Tibial nerve (tissue), 4 donors: Measurements from ENCODE around the gene IGSF8. TPM values are rescaled to one million over a fixed set of nuclear protein-coding genes. Genes with fewer than 3 reads are reported as not detected.

ENCODE experiments used
- DNase-seq, 2 donors: peaks; one replicate each; pipeline ENCODE4 v3.0.0-alpha.2; 2019; ENCODE audit warnings: low spot score in 2 of 2
- H3K27ac ChIP-seq, 4 donors: fragments of 200-600 bp; sonication (generic) in 3 of 4; one replicate each; pipeline ENCODE4 v1.5.1; 2017 to 2019; ENCODE audit warnings: mild to moderate bottlenecking in 1 of 4
- H3K27me3 ChIP-seq, 2 donors: fragments of 200-600 bp; sonication (generic) in 1 of 2; one replicate each; pipeline versions ENCODE4 v1.5.1 to v1.6.0; 2017 to 2019
- H3K36me3 ChIP-seq, 3 donors: fragments of 200-600 bp; sonication (generic); one replicate each; pipeline ENCODE4 v1.5.1; 2018 to 2019
- H3K4me1 ChIP-seq, 4 donors: fragments of 200-600 bp; sonication (generic) in 3 of 4; one replicate each; pipeline ENCODE4 v1.5.1; 2017 to 2019
- H3K4me3 ChIP-seq, 4 donors: fragments of 200-600 bp; sonication (generic) in 3 of 4; one replicate each; pipeline ENCODE4 v1.5.1; 2017 to 2019; ENCODE audit warnings: mild to moderate bottlenecking in 1 of 4, moderate library complexity in 1 of 4
- H3K9me3 ChIP-seq, 4 donors: fragments of 200-600 bp; sonication (generic) in 3 of 4; one replicate each; pipeline ENCODE4 v1.5.1; 2017 to 2019
- CTCF ChIP-seq, 5 experiments: fragments of 200-600 bp in 3 of 5; fragments of 450-650 bp in 2 of 5; sonication (generic) in 3 of 5; IDR thresholded peaks; one replicate each; pipeline ENCODE4 v1.5.1; 2016 to 2019; ENCODE audit warnings: antibody characterized with exemption in 5 of 5, mild to moderate bottlenecking in 3 of 5, moderate library complexity in 2 of 5
- EP300 ChIP-seq, 2 donors: sonication (generic); formaldehyde crosslinking; IDR thresholded peaks; one replicate each; pipeline ENCODE4 v1.6.1; 2017; ENCODE audit warnings: antibody characterized with exemption in 2 of 2, mild to moderate bottlenecking in 1 of 2
- POLR2A ChIP-seq, 2 donors: fragments of 450-650 bp; IDR thresholded peaks; one replicate each; pipeline ENCODE4 v1.6.1; 2017; ENCODE audit warnings: antibody characterized with exemption in 2 of 2, mild to moderate bottlenecking in 2 of 2, moderate library complexity in 2 of 2
- WGBS, 2 donors: methylation state at CpG; one replicate each; pipeline ENCODE4 v1.1.5; 2018; 5-methylcytosine and 5-hydroxymethylcytosine counted together
- total RNA-seq, 4 donors: library from RNA; depleted of rRNA; stranded (reverse); fragments of >200 nt; gene quantifications; one replicate each; pipeline ENCODE4 v1.1.0, GENCODE V29; 2016

Gene IGSF8
- total RNA-seq, 4 donors from 2014 or later, result 42.6 to 73.9 (median 50.7) TPM

DNA sequence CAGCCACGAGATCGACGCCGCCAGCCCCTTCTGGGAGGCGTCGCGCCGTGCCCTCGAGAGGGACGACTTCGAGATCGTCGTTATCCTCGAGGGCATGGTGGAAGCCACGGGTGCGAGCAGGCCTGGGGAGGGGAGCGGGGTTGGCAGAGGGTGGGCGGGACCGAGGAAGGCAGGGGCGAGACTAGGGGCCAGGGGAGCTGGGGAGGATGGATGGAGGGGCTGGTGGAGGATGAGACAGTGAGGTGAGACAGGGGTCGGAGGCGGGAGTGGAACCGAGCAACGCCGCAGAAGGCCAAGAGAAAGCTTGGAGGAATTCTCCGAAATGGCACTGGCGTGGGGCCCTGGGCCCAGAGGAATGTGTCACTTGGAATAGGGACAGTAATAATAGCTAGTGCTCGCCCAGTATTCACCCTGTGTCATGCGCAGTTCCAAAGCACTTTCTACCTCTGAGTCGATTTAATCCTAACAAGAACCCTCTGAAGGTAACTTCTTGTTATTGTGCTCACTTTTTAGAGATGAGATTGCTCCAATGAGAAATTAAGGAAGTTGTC is 13.6 kb downstream of the IGSF8 start:
- peaks cover 0 to 21% (median 0%) of the 10 kb centered on the region in 4 donors for H3K4me1 ChIP-seq
- no peak overlapping the region for H3K4me3 ChIP-seq
- DNase-seq, result no peak
- TF ChIP-seq CTCF (IDR thresholded peaks at IDR 0.05) (no peak), POLR2A (IDR thresholded peaks at IDR 0.05) (no peak), EP300 (IDR thresholded peaks at IDR 0.05) (no peak)
- WGBS, 2 donors, result 79 to 87% methylated on average over 30 of the region's 30 CpGs
- H3K27ac ChIP-seq, result no peak overlapping the region
- peaks cover 0 to 39% of the 10 kb centered on the region in 2 donors for H3K27me3 ChIP-seq
- H3K9me3 ChIP-seq, result no peaks in the 10 kb centered on the region
- peaks cover 0 to 28% (median 0%) of the 10 kb centered on the region in 3 donors for H3K36me3 ChIP-seq

DNA sequence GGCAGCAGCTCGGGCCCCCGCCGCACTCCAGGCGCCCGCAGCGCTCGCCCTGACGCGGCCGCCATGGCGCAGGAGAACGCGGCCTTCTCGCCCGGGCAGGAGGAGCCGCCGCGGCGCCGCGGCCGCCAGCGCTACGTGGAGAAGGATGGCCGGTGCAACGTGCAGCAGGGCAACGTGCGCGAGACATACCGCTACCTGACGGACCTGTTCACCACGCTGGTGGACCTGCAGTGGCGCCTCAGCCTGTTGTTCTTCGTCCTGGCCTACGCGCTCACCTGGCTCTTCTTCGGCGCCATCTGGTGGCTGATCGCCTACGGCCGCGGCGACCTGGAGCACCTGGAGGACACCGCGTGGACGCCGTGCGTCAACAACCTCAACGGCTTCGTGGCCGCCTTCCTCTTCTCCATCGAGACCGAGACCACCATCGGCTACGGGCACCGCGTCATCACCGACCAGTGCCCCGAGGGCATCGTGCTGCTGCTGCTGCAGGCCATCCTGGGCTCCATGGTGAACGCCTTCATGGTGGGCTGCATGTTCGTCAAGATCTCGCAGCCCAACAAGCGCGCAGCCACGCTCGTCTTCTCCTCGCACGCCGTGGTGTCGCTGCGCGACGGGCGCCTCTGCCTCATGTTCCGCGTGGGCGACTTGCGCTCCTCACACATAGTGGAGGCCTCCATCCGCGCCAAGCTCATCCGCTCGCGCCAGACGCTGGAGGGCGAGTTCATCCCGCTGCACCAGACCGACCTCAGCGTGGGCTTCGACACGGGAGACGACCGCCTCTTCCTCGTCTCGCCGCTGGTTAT is 14.2 kb downstream of the IGSF8 start:
- WGBS, 2 donors, result 45 to 47% methylated on average over 79 to 84 of the region's 96 CpGs
- Histone ChIP-seq H3K36me3 (peaks cover 0 to 21% (median 0%) of the 10 kb centered on the region in 3 donors), H3K27me3 (peaks cover 0 to 44% of the 10 kb centered on the region in 2 donors), H3K9me3 (no peaks in the 10 kb centered on the region), H3K27ac (no peak overlapping the region), H3K4me1 (peaks cover 0 to 21% (median 0%) of the 10 kb centered on the region in 4 donors), H3K4me3 (peak overlapping the region in 3 of 4 donors; percentile 18 to 43 (median 28))
- peak; percentile 62 to 71 for DNase-seq
- TF ChIP-seq CTCF (IDR thresholded peaks at IDR 0.05), result peak; percentile 37 to 74 (median 62)
- no peak for TF ChIP-seq POLR2A (IDR thresholded peaks at IDR 0.05)
- TF ChIP-seq EP300 (IDR thresholded peaks at IDR 0.05), result no peak

- Histone ChIP-seq H3K4me3 (no peak overlapping the region), H3K4me1 (peaks cover 0 to 24% (median 0%) of the 10 kb centered on the region in 4 donors), H3K27ac (no peak overlapping the region), H3K27me3 (peaks cover 0 to 48% of the 10 kb centered on the region in 2 donors), H3K36me3 (peaks cover 0 to 9% (median 0%) of the 10 kb centered on the region in 3 donors), H3K9me3 (no peaks in the 10 kb centered on the region)
- TF ChIP-seq CTCF (IDR thresholded peaks at IDR 0.05) (no peak), POLR2A (IDR thresholded peaks at IDR 0.05) (no peak), EP300 (IDR thresholded peaks at IDR 0.05) (no peak)
- 77 to 82% methylated on average over 3 of the region's 3 CpGs for WGBS, 2 donors
- DNase-seq, result no peak
Observed at GRCh38 chr1:160082926-160083325, 15.5 kb downstream of the IGSF8 start.

DNA sequence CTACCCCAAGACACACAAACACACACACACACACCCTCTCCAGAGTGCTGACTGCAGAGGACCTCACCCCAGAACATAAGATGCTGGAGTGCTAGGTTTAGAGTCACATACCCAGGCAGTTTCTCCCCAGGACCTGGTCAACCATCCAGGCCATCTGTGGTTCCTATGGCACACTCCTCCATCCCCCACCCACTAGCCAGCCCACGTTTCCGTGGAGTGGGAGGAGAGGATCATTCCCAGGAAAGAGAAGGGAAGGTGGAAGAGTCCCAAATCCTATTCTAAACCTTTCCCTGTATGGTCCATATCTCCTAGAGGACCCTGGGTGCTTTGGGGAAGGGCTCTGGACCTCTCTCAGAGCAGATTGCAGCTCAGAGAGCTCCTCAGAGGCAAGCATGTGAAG is 15.9 kb downstream of the IGSF8 start:
- TF ChIP-seq POLR2A (IDR thresholded peaks at IDR 0.05), result no peak
- no peak for TF ChIP-seq EP300 (IDR thresholded peaks at IDR 0.05)
- TF ChIP-seq CTCF (IDR thresholded peaks at IDR 0.05), result no peak
- no peak for DNase-seq
- peaks cover 0 to 24% (median 0%) of the 10 kb centered on the region in 4 donors for H3K4me1 ChIP-seq
- H3K9me3 ChIP-seq, result no peaks in the 10 kb centered on the region
- H3K27me3 ChIP-seq, result peaks cover 0 to 48% of the 10 kb centered on the region in 2 donors
- WGBS, 2 donors, result 48 to 60% methylated on average over 2 of the region's 2 CpGs
- H3K27ac ChIP-seq, result no peak overlapping the region
- no peak overlapping the region for H3K4me3 ChIP-seq
- peaks cover 0 to 4% (median 0%) of the 10 kb centered on the region in 3 donors for H3K36me3 ChIP-seq
